ENCODE results near the gene SSBP2. TPM values are rescaled to one million over a fixed set of nuclear protein-coding genes. Genes with fewer than 3 reads are reported as not detected.

Gene SSBP2
- polyA plus RNA-seq, 2 donors: 18.8 to 25.3 TPM

DNA sequence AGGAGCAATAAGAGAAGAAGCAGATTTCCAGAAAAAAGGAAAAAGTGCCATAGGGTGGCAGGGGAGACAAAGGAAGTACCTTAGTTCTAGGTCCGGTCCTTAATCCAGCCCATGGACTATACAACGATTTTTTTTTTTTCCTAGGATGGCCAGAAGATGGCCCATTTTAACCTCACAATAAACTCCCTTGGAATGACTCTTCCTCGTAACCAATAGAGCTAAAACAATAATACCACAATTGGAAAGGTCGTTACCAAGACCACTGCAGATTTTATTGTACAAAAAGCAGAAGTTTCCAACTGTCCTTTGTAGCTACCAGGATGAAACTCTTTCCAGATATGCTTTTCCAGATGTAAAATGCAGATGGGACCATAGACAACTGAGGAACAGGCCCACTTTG is 34.4 kb upstream of the SSBP2 start:
- 78 to 85% methylated on average over 4 of the region's 4 CpGs for WGBS, 2 donors
- H3K4me3 ChIP-seq (ENCODE audit: low read depth in 1 of 2, low read length in 2 of 2): no peak overlapping the region
- no peaks in the 10 kb centered on the region for H3K9me3 ChIP-seq (ENCODE audit: control insufficient read depth in 2 of 2, insufficient read depth in 1 of 2, low read depth in 1 of 2, low read length in 1 of 2)
- H3K27ac ChIP-seq (ENCODE audit: low read depth in 2 of 2, low read length in 1 of 2): no peak overlapping the region
- no peaks in the 10 kb centered on the region for H3K36me3 ChIP-seq (ENCODE audit: control insufficient read depth in 2 of 2, insufficient read depth in 2 of 2, low read length in 1 of 2)
- H3K4me1 ChIP-seq (ENCODE audit: control insufficient read depth in 2 of 2, insufficient read depth in 2 of 2, low read length in 1 of 2): peaks cover 0 to 2% of the 10 kb centered on the region in 2 donors
- H3K27me3 ChIP-seq (ENCODE audit: control insufficient read depth in 1 of 2, insufficient read depth in 2 of 2, low read length in 2 of 2): no peaks in the 10 kb centered on the region

DNA sequence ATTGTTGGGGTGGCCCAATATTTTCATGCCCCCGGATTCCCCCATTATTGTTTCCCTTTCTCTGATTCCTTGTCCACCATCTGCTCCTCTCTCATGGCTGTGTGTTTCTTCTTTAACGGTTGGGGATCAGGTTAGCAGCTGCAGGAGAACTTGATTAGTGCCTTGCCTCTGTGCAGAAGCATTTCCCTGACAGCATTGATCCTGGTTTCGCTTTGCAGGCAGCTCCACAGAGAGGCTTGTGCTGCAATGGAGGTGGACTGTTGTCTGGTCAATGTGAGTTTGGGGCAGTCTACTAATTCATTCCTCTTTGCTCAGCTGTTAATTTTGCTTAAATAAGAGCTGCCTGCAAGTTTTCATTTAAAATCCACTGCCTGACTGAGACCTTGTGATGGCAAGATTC is 32.5 kb upstream of the SSBP2 start:
- peaks cover 0 to 5% of the 10 kb centered on the region in 2 donors for H3K4me1 ChIP-seq (ENCODE audit: control insufficient read depth in 2 of 2, insufficient read depth in 2 of 2, low read length in 1 of 2)
- no peak overlapping the region for H3K27ac ChIP-seq (ENCODE audit: low read depth in 2 of 2, low read length in 1 of 2)
- no peaks in the 10 kb centered on the region for H3K9me3 ChIP-seq (ENCODE audit: control insufficient read depth in 2 of 2, insufficient read depth in 1 of 2, low read depth in 1 of 2, low read length in 1 of 2)
- no peak overlapping the region for H3K4me3 ChIP-seq (ENCODE audit: low read depth in 1 of 2, low read length in 2 of 2)
- H3K36me3 ChIP-seq (ENCODE audit: control insufficient read depth in 2 of 2, insufficient read depth in 2 of 2, low read length in 1 of 2): no peaks in the 10 kb centered on the region
- H3K27me3 ChIP-seq (ENCODE audit: control insufficient read depth in 1 of 2, insufficient read depth in 2 of 2, low read length in 2 of 2): no peaks in the 10 kb centered on the region
- WGBS, 2 donors: 60 to 77% methylated on average over 3 of the region's 3 CpGs

DNA sequence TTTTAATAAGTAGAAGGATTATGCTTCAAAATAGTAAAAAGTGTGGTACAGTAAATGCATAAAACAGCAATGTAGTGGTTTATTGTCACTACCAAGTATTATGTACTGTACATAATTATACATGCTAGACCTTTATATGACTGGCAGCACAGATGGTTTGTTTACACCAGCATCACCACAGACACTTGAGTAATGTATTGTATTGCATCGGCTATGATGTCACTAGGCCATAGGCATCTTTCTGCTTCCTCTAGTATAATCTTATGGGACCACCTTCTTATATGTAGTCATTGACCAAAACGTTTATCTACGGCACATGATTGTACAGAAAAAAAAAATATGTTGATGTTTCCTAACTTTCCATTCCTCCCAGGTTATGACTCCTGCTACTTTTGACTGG is 31.9 kb upstream of the SSBP2 start:
- no peaks in the 10 kb centered on the region for H3K36me3 ChIP-seq (ENCODE audit: control insufficient read depth in 2 of 2, insufficient read depth in 2 of 2, low read length in 1 of 2)
- peaks cover 0 to 5% of the 10 kb centered on the region in 2 donors for H3K4me1 ChIP-seq (ENCODE audit: control insufficient read depth in 2 of 2, insufficient read depth in 2 of 2, low read length in 1 of 2)
- H3K27me3 ChIP-seq (ENCODE audit: control insufficient read depth in 1 of 2, insufficient read depth in 2 of 2, low read length in 2 of 2): no peaks in the 10 kb centered on the region
- H3K27ac ChIP-seq (ENCODE audit: low read depth in 2 of 2, low read length in 1 of 2): no peak overlapping the region
- no peaks in the 10 kb centered on the region for H3K9me3 ChIP-seq (ENCODE audit: control insufficient read depth in 2 of 2, insufficient read depth in 1 of 2, low read depth in 1 of 2, low read length in 1 of 2)
- 78 to 80% methylated on average over 3 of the region's 3 CpGs for WGBS, 2 donors
- no peak overlapping the region for H3K4me3 ChIP-seq (ENCODE audit: low read depth in 1 of 2, low read length in 2 of 2)

DNA sequence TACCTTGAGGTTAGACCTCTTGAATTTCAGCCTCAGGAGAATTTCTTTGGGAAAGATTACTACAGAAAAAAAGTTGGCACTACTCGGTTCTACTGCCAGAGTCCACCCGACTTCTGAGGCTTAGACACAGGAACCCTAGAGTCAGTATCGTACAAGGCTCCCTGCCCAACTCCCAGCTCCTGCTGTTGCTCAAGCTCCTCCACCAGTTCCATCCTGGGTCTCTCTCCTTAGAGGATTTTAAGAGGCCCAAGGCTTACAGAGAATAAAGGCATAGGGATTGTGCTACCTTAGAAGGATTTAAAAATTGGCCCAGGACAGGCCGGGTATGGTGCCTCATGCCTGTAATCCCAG is 29.0 kb upstream of the SSBP2 start:
- H3K4me1 ChIP-seq (ENCODE audit: control insufficient read depth in 2 of 2, insufficient read depth in 2 of 2, low read length in 1 of 2): peaks cover 0 to 5% of the 10 kb centered on the region in 2 donors
- H3K36me3 ChIP-seq (ENCODE audit: control insufficient read depth in 2 of 2, insufficient read depth in 2 of 2, low read length in 1 of 2): no peaks in the 10 kb centered on the region
- no peaks in the 10 kb centered on the region for H3K27me3 ChIP-seq (ENCODE audit: control insufficient read depth in 1 of 2, insufficient read depth in 2 of 2, low read length in 2 of 2)
- WGBS, 2 donors: 67 to 72% methylated on average over 4 of the region's 4 CpGs
- no peak overlapping the region for H3K27ac ChIP-seq (ENCODE audit: low read depth in 2 of 2, low read length in 1 of 2)
- H3K9me3 ChIP-seq (ENCODE audit: control insufficient read depth in 2 of 2, insufficient read depth in 1 of 2, low read depth in 1 of 2, low read length in 1 of 2): no peaks in the 10 kb centered on the region
- no peak overlapping the region for H3K4me3 ChIP-seq (ENCODE audit: low read depth in 1 of 2, low read length in 2 of 2)

DNA sequence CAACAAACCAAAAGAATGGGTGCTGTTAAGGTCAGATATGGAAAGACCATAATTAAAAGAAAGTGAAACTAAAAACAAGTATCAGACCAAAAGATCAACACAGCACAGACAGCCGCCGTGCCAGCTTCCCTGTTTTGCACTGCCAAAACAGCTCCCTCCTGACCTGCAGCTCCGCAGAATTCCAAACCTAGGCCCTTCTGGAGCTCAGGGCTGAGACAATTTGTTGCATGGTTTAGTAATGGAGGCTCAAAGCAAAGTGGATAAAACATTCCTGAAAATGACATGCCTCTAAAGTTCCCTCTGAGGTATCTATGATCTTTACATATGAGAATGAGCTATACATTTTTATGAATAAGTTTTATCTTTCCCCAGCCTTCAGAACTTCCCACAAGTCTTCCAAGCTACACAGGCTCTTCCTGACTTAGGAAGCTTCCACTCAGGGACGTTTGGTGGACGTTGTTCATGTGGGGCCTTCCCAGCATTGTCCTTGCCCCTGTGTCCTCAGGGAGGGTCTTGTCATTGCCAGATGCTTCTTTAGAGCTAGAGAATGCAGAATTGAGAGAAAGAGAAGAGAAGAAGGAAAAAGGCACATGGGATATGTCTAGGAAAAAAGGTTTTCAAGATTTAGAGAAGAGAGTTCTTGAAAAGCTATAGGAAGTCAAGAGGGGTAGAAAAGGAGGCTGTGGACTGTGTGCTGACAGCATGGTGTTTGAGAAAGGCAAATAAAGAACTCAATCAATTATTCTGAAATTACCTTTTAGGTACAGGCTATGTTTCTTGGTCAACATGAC is 28.4 kb upstream of the SSBP2 start:
- H3K36me3 ChIP-seq (ENCODE audit: control insufficient read depth in 2 of 2, insufficient read depth in 2 of 2, low read length in 1 of 2): no peaks in the 10 kb centered on the region
- H3K9me3 ChIP-seq (ENCODE audit: control insufficient read depth in 2 of 2, insufficient read depth in 1 of 2, low read depth in 1 of 2, low read length in 1 of 2): no peaks in the 10 kb centered on the region
- H3K27ac ChIP-seq (ENCODE audit: low read depth in 2 of 2, low read length in 1 of 2): peak overlapping the region; percentile 61 to 82
- H3K4me1 ChIP-seq (ENCODE audit: control insufficient read depth in 2 of 2, insufficient read depth in 2 of 2, low read length in 1 of 2): peaks cover 0 to 5% of the 10 kb centered on the region in 2 donors
- no peaks in the 10 kb centered on the region for H3K27me3 ChIP-seq (ENCODE audit: control insufficient read depth in 1 of 2, insufficient read depth in 2 of 2, low read length in 2 of 2)
- peak overlapping the region in 1 of 2 donors; percentile 33 for H3K4me3 ChIP-seq (ENCODE audit: low read depth in 1 of 2, low read length in 2 of 2)
- WGBS, 2 donors: 4% methylated on average over 5 of the region's 5 CpGs

DNA sequence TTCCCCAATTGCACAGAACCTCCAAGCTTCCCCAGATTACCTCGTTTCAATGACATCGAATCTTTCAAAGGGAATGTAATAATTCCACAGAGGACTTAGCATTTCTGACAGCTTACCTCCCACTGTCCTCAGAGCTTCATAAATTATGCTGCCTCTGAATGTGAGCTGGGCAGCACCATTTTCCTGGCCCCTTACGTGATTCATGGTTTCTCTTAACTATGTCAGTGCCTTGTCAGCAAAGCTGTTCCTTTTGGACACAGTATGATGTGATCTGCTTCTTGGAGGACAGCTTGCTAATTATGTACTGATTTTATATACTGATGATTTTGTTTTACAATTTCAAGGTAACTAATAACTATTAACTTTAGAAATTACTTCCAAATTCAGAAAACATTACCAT is 27.7 kb upstream of the SSBP2 start:
- peaks cover 0 to 5% of the 10 kb centered on the region in 2 donors for H3K4me1 ChIP-seq (ENCODE audit: control insufficient read depth in 2 of 2, insufficient read depth in 2 of 2, low read length in 1 of 2)
- H3K9me3 ChIP-seq (ENCODE audit: control insufficient read depth in 2 of 2, insufficient read depth in 1 of 2, low read depth in 1 of 2, low read length in 1 of 2): no peaks in the 10 kb centered on the region
- no peaks in the 10 kb centered on the region for H3K27me3 ChIP-seq (ENCODE audit: control insufficient read depth in 1 of 2, insufficient read depth in 2 of 2, low read length in 2 of 2)
- WGBS, 2 donors: 19 to 25% methylated on average over 3 of the region's 3 CpGs
- no peaks in the 10 kb centered on the region for H3K36me3 ChIP-seq (ENCODE audit: control insufficient read depth in 2 of 2, insufficient read depth in 2 of 2, low read length in 1 of 2)
- H3K27ac ChIP-seq (ENCODE audit: low read depth in 2 of 2, low read length in 1 of 2): peak overlapping the region; percentile 44 to 54
- no peak overlapping the region for H3K4me3 ChIP-seq (ENCODE audit: low read depth in 1 of 2, low read length in 2 of 2)

DNA sequence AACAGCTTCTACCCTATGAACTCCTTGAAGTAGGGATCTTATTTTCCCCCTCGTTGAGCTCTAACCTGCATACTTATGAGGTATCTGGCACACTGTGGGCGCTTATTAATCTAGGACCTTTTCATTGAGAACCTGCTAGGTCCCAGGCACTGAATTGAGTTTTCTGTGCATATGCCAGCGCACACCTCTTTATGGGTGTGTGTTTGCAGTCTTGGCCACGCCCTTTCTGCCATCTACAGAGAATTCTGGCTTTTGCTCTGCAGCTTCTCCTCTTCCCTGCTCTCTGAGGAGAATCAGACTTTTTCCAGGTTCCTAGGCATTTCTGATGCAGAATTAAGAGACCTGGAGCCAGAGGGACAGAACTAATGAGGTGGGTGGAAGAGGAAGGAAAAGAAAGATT is 25.4 kb upstream of the SSBP2 start:
- 61 to 78% methylated on average over 4 of the region's 4 CpGs for WGBS, 2 donors
- Histone ChIP-seq H3K4me1 (ENCODE audit: control insufficient read depth in 2 of 2, insufficient read depth in 2 of 2, low read length in 1 of 2) (peaks cover 0 to 5% of the 10 kb centered on the region in 2 donors), H3K4me3 (ENCODE audit: low read depth in 1 of 2, low read length in 2 of 2) (no peak overlapping the region), H3K9me3 (ENCODE audit: control insufficient read depth in 2 of 2, insufficient read depth in 1 of 2, low read depth in 1 of 2, low read length in 1 of 2) (no peaks in the 10 kb centered on the region), H3K36me3 (ENCODE audit: control insufficient read depth in 2 of 2, insufficient read depth in 2 of 2, low read length in 1 of 2) (no peaks in the 10 kb centered on the region), H3K27me3 (ENCODE audit: control insufficient read depth in 1 of 2, insufficient read depth in 2 of 2, low read length in 2 of 2) (no peaks in the 10 kb centered on the region), H3K27ac (ENCODE audit: low read depth in 2 of 2, low read length in 1 of 2) (no peak overlapping the region)

DNA sequence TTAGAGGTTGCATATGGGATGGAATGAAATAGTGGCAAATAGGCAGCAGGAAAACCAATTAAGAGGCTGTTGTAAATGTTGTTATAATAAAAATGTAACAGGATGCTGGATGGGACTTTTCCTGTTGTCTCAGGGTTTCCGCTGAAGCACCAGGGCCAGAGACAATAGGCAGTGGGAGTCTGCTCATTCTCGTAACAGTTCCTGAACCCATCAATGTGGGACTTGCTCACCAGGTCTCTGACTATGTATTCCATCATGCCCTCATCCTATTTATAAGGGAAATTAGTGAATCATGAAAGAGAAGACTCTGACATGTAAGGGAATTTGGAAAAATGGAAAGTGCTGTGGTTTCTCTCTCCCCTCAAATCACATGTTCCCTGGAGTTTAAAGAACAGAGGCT is 23.5 kb upstream of the SSBP2 start:
- Histone ChIP-seq H3K9me3 (ENCODE audit: control insufficient read depth in 2 of 2, insufficient read depth in 1 of 2, low read depth in 1 of 2, low read length in 1 of 2) (no peaks in the 10 kb centered on the region), H3K4me3 (ENCODE audit: low read depth in 1 of 2, low read length in 2 of 2) (no peak overlapping the region), H3K4me1 (ENCODE audit: control insufficient read depth in 2 of 2, insufficient read depth in 2 of 2, low read length in 1 of 2) (no peaks in the 10 kb centered on the region), H3K36me3 (ENCODE audit: control insufficient read depth in 2 of 2, insufficient read depth in 2 of 2, low read length in 1 of 2) (no peaks in the 10 kb centered on the region), H3K27ac (ENCODE audit: low read depth in 2 of 2, low read length in 1 of 2) (no peak overlapping the region), H3K27me3 (ENCODE audit: control insufficient read depth in 1 of 2, insufficient read depth in 2 of 2, low read length in 2 of 2) (no peaks in the 10 kb centered on the region)
- WGBS, 2 donors: 80 to 95% methylated on average over 2 of the region's 2 CpGs

DNA sequence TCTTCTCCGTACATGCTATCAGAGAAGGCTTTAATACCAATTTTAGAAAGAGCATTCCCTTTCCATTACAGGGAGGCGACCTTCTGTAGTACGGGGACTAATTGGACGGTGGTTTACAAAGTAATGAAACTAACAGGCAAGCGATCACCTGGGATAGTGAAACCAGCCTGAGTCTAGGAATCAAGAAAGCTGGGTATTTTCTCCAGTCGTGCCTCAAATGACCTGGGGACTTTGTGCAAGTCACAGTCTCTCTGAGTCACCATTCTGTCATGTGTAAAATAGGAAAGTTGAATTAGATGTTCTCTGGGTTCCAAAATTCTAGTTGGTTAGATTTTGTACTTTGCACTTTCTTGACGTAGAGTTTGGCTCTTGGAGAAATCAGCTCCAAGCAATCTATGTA is 22.7 kb upstream of the SSBP2 start:
- Histone ChIP-seq H3K36me3 (ENCODE audit: control insufficient read depth in 2 of 2, insufficient read depth in 2 of 2, low read length in 1 of 2) (no peaks in the 10 kb centered on the region), H3K27ac (ENCODE audit: low read depth in 2 of 2, low read length in 1 of 2) (no peak overlapping the region), H3K9me3 (ENCODE audit: control insufficient read depth in 2 of 2, insufficient read depth in 1 of 2, low read depth in 1 of 2, low read length in 1 of 2) (no peaks in the 10 kb centered on the region), H3K27me3 (ENCODE audit: control insufficient read depth in 1 of 2, insufficient read depth in 2 of 2, low read length in 2 of 2) (no peaks in the 10 kb centered on the region), H3K4me1 (ENCODE audit: control insufficient read depth in 2 of 2, insufficient read depth in 2 of 2, low read length in 1 of 2) (no peaks in the 10 kb centered on the region), H3K4me3 (ENCODE audit: low read depth in 1 of 2, low read length in 2 of 2) (no peak overlapping the region)
- 74 to 75% methylated on average over 7 of the region's 7 CpGs for WGBS, 2 donors

DNA sequence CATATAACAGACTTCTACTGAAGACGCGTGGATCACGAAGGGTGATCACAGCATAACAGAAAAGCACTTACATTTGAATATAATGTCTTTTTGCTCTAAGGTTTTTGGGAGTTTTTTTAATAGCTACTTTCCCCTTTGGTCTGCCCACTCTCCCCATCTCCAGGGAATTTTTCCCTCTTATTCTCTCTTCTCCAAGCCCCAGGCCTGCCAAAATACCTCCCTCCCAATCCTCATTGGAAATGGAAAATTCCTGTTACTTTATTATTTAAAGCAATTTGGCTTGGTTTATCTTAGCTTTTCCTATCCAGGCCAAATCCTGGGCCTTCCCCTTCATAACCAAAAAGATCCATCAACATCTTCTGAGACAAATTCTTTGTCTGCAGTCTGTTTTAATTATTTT is 22.3 kb upstream of the SSBP2 start:
- Histone ChIP-seq H3K36me3 (ENCODE audit: control insufficient read depth in 2 of 2, insufficient read depth in 2 of 2, low read length in 1 of 2) (no peaks in the 10 kb centered on the region), H3K27me3 (ENCODE audit: control insufficient read depth in 1 of 2, insufficient read depth in 2 of 2, low read length in 2 of 2) (no peaks in the 10 kb centered on the region), H3K27ac (ENCODE audit: low read depth in 2 of 2, low read length in 1 of 2) (no peak overlapping the region), H3K4me3 (ENCODE audit: low read depth in 1 of 2, low read length in 2 of 2) (no peak overlapping the region), H3K4me1 (ENCODE audit: control insufficient read depth in 2 of 2, insufficient read depth in 2 of 2, low read length in 1 of 2) (no peaks in the 10 kb centered on the region), H3K9me3 (ENCODE audit: control insufficient read depth in 2 of 2, insufficient read depth in 1 of 2, low read depth in 1 of 2, low read length in 1 of 2) (no peaks in the 10 kb centered on the region)
- WGBS, 2 donors: 90 to 95% methylated on average over 3 of the region's 3 CpGs
